ENCODE results near the gene RHOG.

RHOG gene

DNA sequence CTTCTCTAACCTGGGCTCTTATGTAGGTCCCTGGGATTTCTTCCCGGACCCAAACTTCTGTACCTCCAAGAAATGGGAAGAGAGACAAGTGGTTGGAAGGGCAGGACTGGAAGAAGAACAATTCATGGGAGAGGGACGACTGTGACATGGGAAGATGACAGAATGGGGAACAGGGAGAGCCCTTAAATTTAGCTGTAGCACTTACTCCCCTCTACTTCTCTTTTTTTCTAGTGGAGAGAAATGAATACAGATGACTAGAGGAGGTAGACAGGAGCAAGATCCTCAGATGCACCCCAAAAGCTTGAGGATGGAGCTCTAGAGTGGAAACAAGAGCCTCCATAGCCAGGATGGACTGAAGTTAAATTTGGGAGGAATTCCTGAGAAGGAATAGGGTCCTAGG, 2.3 kb downstream of the RHOG start:
- Histone ChIP-seq H3K27me3 (replicated peaks; ENCODE audit: insufficient read depth, low read length) (no peaks in the 10 kb centered on the region), H3F3A (ENCODE audit: insufficient read depth, low read length) (peaks cover 7% of the 10 kb centered on the region), H3K9me3 (replicated peaks; ENCODE audit: insufficient read depth, low read length) (no peaks in the 10 kb centered on the region), H3K27ac (ENCODE audit: low read length) (no peak overlapping the region), H3K9me2 (replicated peaks; ENCODE audit: insufficient read depth, low read length) (no peaks in the 10 kb centered on the region), H3K4me1 (ENCODE audit: low read length) (peaks cover 34% of the 10 kb centered on the region), H3K36me3 (replicated peaks; ENCODE audit: insufficient read depth, low read length) (no peaks in the 10 kb centered on the region; the same call in 1 of the 2 replicates), H2AFZ (ENCODE audit: low read length) (no peak overlapping the region), H3K79me2 (ENCODE audit: low read length) (peaks cover 71% of the 10 kb centered on the region), H3K9ac (ENCODE audit: low read length) (no peak overlapping the region), H3K4me2 (ENCODE audit: low read depth, low read length) (no peak overlapping the region), H4K20me1 (ENCODE audit: insufficient read depth, low read length) (0 out of 2 replicates have a peak, but pooled peaks cover 4% of the 10 kb centered on the region), H3K4me3 (ENCODE audit: low read length) (no peak overlapping the region)
- TF ChIP-seq EZH2 (optimal IDR thresholded peaks at IDR 0.05; ENCODE audit: low read depth, low read length) (no peak), EZH2phosphoT487 (IDR thresholded peaks at IDR 0.05; ENCODE audit: low read length) (no peak), CTCF (IDR thresholded peaks at IDR 0.05; ENCODE audit: low read length) (no peak)
- no peak for DNase-seq

- no peak overlapping the region for H3K4me3 ChIP-seq (ENCODE audit: low read length)
- H3K27me3 ChIP-seq (replicated peaks; ENCODE audit: insufficient read depth, low read length), result no peaks in the 10 kb centered on the region
- DNase-seq, result no peak
- 0 out of 2 replicates have a peak, but pooled peaks cover 4% of the 10 kb centered on the region for H4K20me1 ChIP-seq (ENCODE audit: insufficient read depth, low read length)
- no peak overlapping the region for H3K4me2 ChIP-seq (ENCODE audit: low read depth, low read length)
- no peak overlapping the region for H3K27ac ChIP-seq (ENCODE audit: low read length)
- peaks cover 78% of the 10 kb centered on the region for H3K79me2 ChIP-seq (ENCODE audit: low read length)
- H2AFZ ChIP-seq (ENCODE audit: low read length), result no peak overlapping the region
- no peak for TF ChIP-seq CTCF (IDR thresholded peaks at IDR 0.05; ENCODE audit: low read length)
- no peak for TF ChIP-seq EZH2 (optimal IDR thresholded peaks at IDR 0.05; ENCODE audit: low read depth, low read length)
- TF ChIP-seq EZH2phosphoT487 (IDR thresholded peaks at IDR 0.05; ENCODE audit: low read length), result no peak
- H3K9me2 ChIP-seq (replicated peaks; ENCODE audit: insufficient read depth, low read length), result no peaks in the 10 kb centered on the region
- no peak overlapping the region for H3K9ac ChIP-seq (ENCODE audit: low read length)
- H3K36me3 ChIP-seq (replicated peaks; ENCODE audit: insufficient read depth, low read length), result no peaks in the 10 kb centered on the region; the same call in 1 of the 2 replicates
- H3K9me3 ChIP-seq (replicated peaks; ENCODE audit: insufficient read depth, low read length), result no peaks in the 10 kb centered on the region
- peaks cover 7% of the 10 kb centered on the region for H3F3A ChIP-seq (ENCODE audit: insufficient read depth, low read length)
- H3K4me1 ChIP-seq (ENCODE audit: low read length), result peaks cover 34% of the 10 kb centered on the region
Observed at GRCh38 chr11:3837793-3838192, 3.0 kb downstream of the RHOG start.

DNA sequence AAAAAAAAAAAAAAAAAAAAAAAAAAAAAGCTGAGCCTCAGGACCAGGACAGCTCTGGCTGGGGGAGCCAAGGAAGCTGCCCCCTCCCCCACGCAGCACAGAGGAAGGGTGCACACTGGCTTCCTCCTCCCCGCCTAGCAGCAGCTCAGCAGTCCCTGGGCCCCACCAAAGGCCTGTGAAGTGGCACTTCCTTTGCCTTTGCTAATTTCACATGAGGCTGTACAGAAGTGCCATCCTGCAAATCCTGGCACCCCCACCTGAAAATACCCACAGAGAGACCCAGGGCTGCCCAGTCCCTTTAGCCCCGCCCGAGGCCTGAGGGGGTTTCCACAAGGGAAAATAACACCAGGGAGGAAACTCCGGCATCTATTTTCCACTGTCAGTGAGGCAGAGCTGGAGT, 3.9 kb downstream of the RHOG start:
- H3K9ac ChIP-seq (ENCODE audit: low read length), result no peak overlapping the region
- TF ChIP-seq EZH2 (optimal IDR thresholded peaks at IDR 0.05; ENCODE audit: low read depth, low read length), result no peak
- TF ChIP-seq CTCF (IDR thresholded peaks at IDR 0.05; ENCODE audit: low read length), result no peak
- TF ChIP-seq EZH2phosphoT487 (IDR thresholded peaks at IDR 0.05; ENCODE audit: low read length), result no peak
- H3F3A ChIP-seq (ENCODE audit: insufficient read depth, low read length), result peaks cover 3% of the 10 kb centered on the region
- no peak overlapping the region for H3K4me3 ChIP-seq (ENCODE audit: low read length)
- no peak for DNase-seq
- H2AFZ ChIP-seq (ENCODE audit: low read length), result no peak overlapping the region
- H3K27ac ChIP-seq (ENCODE audit: low read length), result no peak overlapping the region
- no peaks in the 10 kb centered on the region; the same call in 1 of the 2 replicates for H3K36me3 ChIP-seq (replicated peaks; ENCODE audit: insufficient read depth, low read length)
- H3K4me2 ChIP-seq (ENCODE audit: low read depth, low read length), result no peak overlapping the region
- 0 out of 2 replicates have a peak, but pooled peaks cover 10% of the 10 kb centered on the region for H4K20me1 ChIP-seq (ENCODE audit: insufficient read depth, low read length)
- H3K27me3 ChIP-seq (replicated peaks; ENCODE audit: insufficient read depth, low read length), result no peaks in the 10 kb centered on the region
- H3K79me2 ChIP-seq (ENCODE audit: low read length), result peaks cover 87% of the 10 kb centered on the region
- no peaks in the 10 kb centered on the region for H3K9me3 ChIP-seq (replicated peaks; ENCODE audit: insufficient read depth, low read length)
- H3K9me2 ChIP-seq (replicated peaks; ENCODE audit: insufficient read depth, low read length), result no peaks in the 10 kb centered on the region
- H3K4me1 ChIP-seq (ENCODE audit: low read length), result peaks cover 29% of the 10 kb centered on the region

Measured in MM.1S (cell line).